K562 (cell line): ENCODE measurements around the gene JADE3. TPM values are rescaled to one million over a fixed set of nuclear protein-coding genes. Genes with fewer than 3 reads are reported as not detected.

ENCODE experiments used
- ATAC-seq: fragments of 200-7000 bp; cut with Tn5 transposase; 3 replicates; pipeline ENCODE4 v1.9.1; 2020; ENCODE audit warnings: moderate library complexity
- BruUV-seq: library from RNA; stranded (reverse); fragments of 400-500 nt; replicated peaks from 2 replicates; lab custom pipeline; 2021; lab: Mats Ljungman, UMichigan
- CTCF ChIA-PET: fragments of 300-600 bp; formaldehyde crosslinking; extraction: SDS; loops from one replicate; lab custom pipeline; 2021; ENCODE audit warnings: low intra/inter-chr PET ratio; lab: Yijun Ruan, JAX
- POLR2A ChIA-PET: fragments of 300-600, 350-650 bp; sonication (Branson Sonifier 250); formaldehyde crosslinking; extraction: SDS; loops from one replicate; lab custom pipeline; 2021; ENCODE audit warnings: antibody characterized with exemption, inconsistent platforms; lab: Yijun Ruan, JAX
- DNase-seq, 4 experiments: peaks; one replicate each; pipeline versions ENCODE4 v3.0.0 to v3.0.0-alpha.2; 2011 to 2018; ENCODE audit warnings: low spot score in 3 of 4, mixed read lengths in 3 of 4; ENCODE audit errors: extremely low read depth in 1 of 4
- FAIRE-seq: peaks from 2 replicates; lab custom pipeline; 2011; peaks lifted over from hg19 to GRCh38; lab: Jason Lieb, UNC
- H2AFZ ChIP-seq: 2 replicates; pipeline ENCODE4 v1.6.0; 2011; ENCODE audit warnings: low read depth, low read length, control low read depth, inconsistent platforms
- H3K27ac ChIP-seq: fragments of 200-600 bp; 3 replicates; pipeline ENCODE4 v1.8.0; 2011; ENCODE audit warnings: low read depth, mild to moderate bottlenecking, control low read depth, inconsistent platforms, low read length, moderate library complexity, mixed read lengths; ENCODE audit errors: extremely low read depth
- H3K27me3 ChIP-seq, 2 experiments: fragments of 300-600 bp in 1 of 2; 2 replicates in 1 of 2; 3 replicates in 1 of 2; pipeline versions ENCODE4 v1.6.0 to v1.8.0; 2011; ENCODE audit warnings: inconsistent platforms in 2 of 2, low read length in 2 of 2, mild to moderate bottlenecking in 1 of 2, mixed read lengths in 1 of 2, moderate library complexity in 1 of 2; ENCODE audit not compliant: control insufficient read depth in 2 of 2, insufficient read depth in 2 of 2
- H3K36me3 ChIP-seq: fragments of 300-600 bp; 3 replicates; pipeline ENCODE4 v1.8.0; 2011; ENCODE audit warnings: mild to moderate bottlenecking, low read length, inconsistent platforms; ENCODE audit not compliant: control insufficient read depth, insufficient read depth
- H3K4me1 ChIP-seq, 2 experiments: fragments of 200-600 bp in 1 of 2; replicated peaks in 1 of 2; 2 replicates in 1 of 2; 3 replicates in 1 of 2; pipeline versions ENCODE4 v1.5.1 to v1.8.0; 2011; ENCODE audit warnings: inconsistent platforms in 2 of 2, low read length in 2 of 2, mild to moderate bottlenecking in 1 of 2, mixed read lengths in 1 of 2, moderate library complexity in 1 of 2; ENCODE audit not compliant: control insufficient read depth in 2 of 2, insufficient read depth in 2 of 2
- H3K4me2 ChIP-seq: 2 replicates; pipeline ENCODE4 v1.6.1; 2011; ENCODE audit warnings: low read length, control low read depth, inconsistent platforms, mixed read lengths; ENCODE audit not compliant: insufficient read depth
- H3K4me3 ChIP-seq: fragments of 200-600 bp; sonication (generic), shearing (Covaris generic); 2 replicates; pipeline ENCODE4 v1.5.1; 2016; ENCODE audit warnings: control low read depth, inconsistent platforms
- H3K79me2 ChIP-seq: fragments of 200-600 bp; 3 replicates; pipeline ENCODE4 v1.8.0; 2011; ENCODE audit warnings: low read length, inconsistent platforms; ENCODE audit not compliant: control insufficient read depth, insufficient read depth
- H3K9ac ChIP-seq, 2 experiments: 2 replicates each; pipeline versions ENCODE4 v1.6.0 to v1.6.1; 2011; ENCODE audit warnings: low read depth in 2 of 2, low read length in 2 of 2, control low read depth in 1 of 2, inconsistent platforms in 1 of 2, mild to moderate bottlenecking in 1 of 2, mixed read lengths in 1 of 2; ENCODE audit not compliant: insufficient read depth in 1 of 2
- H3K9me1 ChIP-seq: one replicate; pipeline ENCODE4 v1.6.0; 2011; ENCODE audit warnings: inconsistent platforms, mild to moderate bottlenecking, low read length, moderate library complexity; ENCODE audit not compliant: control insufficient read depth, insufficient read depth
- H3K9me3 ChIP-seq: replicated peaks from 2 replicates; pipeline ENCODE4 v1.5.1; 2011; ENCODE audit warnings: low read depth, low read length, inconsistent platforms; ENCODE audit not compliant: control insufficient read depth, insufficient read depth
- H4K20me1 ChIP-seq: replicated peaks from 2 replicates; pipeline ENCODE4 v1.6.1; 2011; ENCODE audit warnings: low read length, inconsistent platforms, mixed read lengths; ENCODE audit not compliant: control insufficient read depth, insufficient read depth
- C11orf30 ChIP-seq: fragments of 450-650 bp; IDR thresholded peaks from 2 replicates; pipeline ENCODE4 v1.6.1; 2016; ENCODE audit warnings: low read depth, mild to moderate bottlenecking
- CEBPB ChIP-seq: fragments of 450-650 bp; IDR thresholded peaks from 2 replicates; pipeline ENCODE4 v1.6.1; 2016; ENCODE audit warnings: missing genetic modification characterization, missing compliant biosample characterization
- CEBPG ChIP-seq, 3 experiments: fragments of 200-800 bp in 1 of 3; sonication (Bioruptor generic) in 1 of 3; sonication (generic) in 1 of 3; formaldehyde crosslinking in 1 of 3; IDR thresholded peaks in 2 of 3; conservative IDR thresholded peaks in 1 of 3; 2 replicates each; pipeline versions ENCODE4 v1.6.1 to v1.8.0; 2016 to 2022; ENCODE audit warnings: missing compliant biosample characterization in 2 of 3, missing genetic modification characterization in 2 of 3, mild to moderate bottlenecking in 1 of 3, missing genetic modification reagents in 1 of 3
- E2F5 ChIP-seq: sonication (generic); formaldehyde crosslinking; IDR thresholded peaks from 2 replicates; pipeline ENCODE4 v1.8.0; 2022; ENCODE audit warnings: mild to moderate bottlenecking, missing genetic modification reagents
- GTF2A2 ChIP-seq: IDR thresholded peaks from 2 replicates; pipeline ENCODE4 v1.6.1; 2016; ENCODE audit warnings: mild to moderate bottlenecking, missing genetic modification characterization, missing compliant biosample characterization
- KDM2B ChIP-seq: fragments of 250-450 bp; sonication (Bioruptor Pico); IDR thresholded peaks from 2 replicates; pipeline ENCODE4 v1.8.0; 2021; ENCODE audit warnings: mild to moderate bottlenecking, moderate library complexity
- KDM4B ChIP-seq, 2 experiments: fragments of 450-650 bp in 1 of 2; sonication (generic) in 1 of 2; IDR thresholded peaks; 2 replicates each; pipeline ENCODE4 v1.6.1; 2016 to 2017; ENCODE audit warnings: borderline replicate concordance in 2 of 2, antibody characterized with exemption in 1 of 2, low read depth in 1 of 2, mild to moderate bottlenecking in 1 of 2
- LEF1 ChIP-seq: fragments of 450-650 bp; IDR thresholded peaks from 2 replicates; pipeline ENCODE4 v1.6.1; 2016; ENCODE audit warnings: mild to moderate bottlenecking
- MAZ ChIP-seq, 2 experiments: fragments of 450-650 bp in 1 of 2; sonication (generic) in 1 of 2; formaldehyde crosslinking; IDR thresholded peaks in 1 of 2; conservative IDR thresholded peaks in 1 of 2; 2 replicates each; pipeline versions ENCODE4 v1.4.0 to v1.5.0; 2020; ENCODE audit warnings: mild to moderate bottlenecking in 1 of 2, missing genetic modification reagents in 1 of 2
- MED1 ChIP-seq: sonication (generic); formaldehyde crosslinking; IDR thresholded peaks from 2 replicates; pipeline ENCODE4 v1.8.1; 2023; ENCODE audit warnings: missing genetic modification reagents, borderline replicate concordance
- U2AF2 ChIP-seq: fragments of 200-400 bp; formaldehyde crosslinking; optimal IDR thresholded peaks from 2 replicates; pipeline ENCODE3; 2017; ENCODE audit warnings: low read depth, mild to moderate bottlenecking, low read length
- XRCC4 ChIP-seq: IDR thresholded peaks from one replicate; pipeline ENCODE4 v1.6.1; 2011; ENCODE audit not compliant: insufficient read depth, insufficient read length; ENCODE audit errors: extremely low read depth
- YBX1 ChIP-seq: fragments of 450-650 bp; IDR thresholded peaks from 2 replicates; pipeline ENCODE4 v1.7.1; 2016; ENCODE audit warnings: mild to moderate bottlenecking
- ZNF507 ChIP-seq: conservative IDR thresholded peaks from 2 replicates; pipeline ENCODE4 v1.6.1; 2017; ENCODE audit warnings: missing genetic modification characterization, missing compliant biosample characterization
- ZNF699 ChIP-seq: fragments of 250-450 bp; sonication (Bioruptor Pico); IDR thresholded peaks from 2 replicates; pipeline ENCODE4 v1.8.0; 2021; ENCODE audit warnings: mild to moderate bottlenecking, moderate library complexity; ENCODE audit not compliant: insufficient replicate concordance
- WGBS: fragments of 100-300 bp; shearing (Covaris generic); methylation state at CpG from one replicate; pipeline ENCODE4 v1.1.6; 2016; ENCODE audit warnings: low coverage, mixed read lengths; ENCODE audit not compliant: insufficient coverage; ENCODE audit errors: missing lambda C conversion rate; 5-methylcytosine and 5-hydroxymethylcytosine counted together
- in situ Hi-C: fragments of 300-500 bp; cut with MboI; formaldehyde crosslinking; loops from 4 replicates; pipeline ENCODE4 v1.15.0; 2018; ENCODE audit warnings: inconsistent platforms, mixed read lengths
- intact Hi-C: fragments of 100-400 bp; cut with micrococcal nuclease; formaldehyde crosslinking; loops from 2 replicates; pipeline ENCODE4 v1.14.2; 2022
- polyA plus RNA-seq, 8 experiments: library from polyadenylated mRNA; depleted of rRNA in 4 of 8; stranded (reverse) in 5 of 8; unstranded in 3 of 8; fragments of >200 nt; fragmentation: Nextera tagmentation in 2 of 8; fragmentation: Illumina TruSeq in 1 of 8; extraction: Ambion mirVana in 2 of 8; extraction: Trizol in 1 of 8; gene quantifications; 2 replicates each; pipeline versions ENCODE4 v1.2.1 to v1.2.3, GENCODE V29; 2011 to 2014; ENCODE audit warnings: inconsistent platforms in 1 of 8, missing spikeins in 1 of 8
- total RNA-seq, 7 experiments: library from RNA; depleted of rRNA in 6 of 7; stranded (reverse); fragments of >200 nt in 6 of 7; fragmentation: Illumina TruSeq in 2 of 7; extraction: Trizol in 2 of 7; gene quantifications; 2 replicates each; pipeline versions ENCODE4 v1.2.1 to v1.2.3, GENCODE V29; 2011 to 2021; ENCODE audit warnings: low replicate concordance in 1 of 7

Gene JADE3
- total and polyA plus RNA-seq, 9 of the 15 experiments (the other 6 are each of a cell fraction or from before 2014, with no cell fraction given): 2.6 to 10.0 (median 7.0) TPM

- Histone ChIP-seq H3K9me1 (no peaks in the 10 kb centered on the region), H3K27ac (no peak overlapping the region)
- intact Hi-C loops: loop anchor here (1.0 kb wide), 1 partner anchor 65 kb away; no protein-coding TSS in a partner anchor
Observed at GRCh38 chrX:46913667-46914066, 1.4 kb downstream of the JADE3 start.

GRCh38 chrX:46916273-46916672 is 4.1 kb downstream of the JADE3 start:
- ChIA-PET CTCF (no interaction called here), POLR2A (no interaction called here)
- Histone ChIP-seq H3K27me3 (no peaks in the 10 kb centered on the region; a peak in 2 of 5 replicates), H3K9me3 (0 out of 2 replicates have a peak, but pooled peaks cover 2% of the 10 kb centered on the region), H3K9ac (no peak overlapping the region), H3K4me1 (peaks cover 0 to 9% of the 10 kb centered on the region in 2 experiments; a peak in 2 of 5 replicates), H3K4me3 (no peak overlapping the region), H4K20me1 (no peaks in the 10 kb centered on the region), H3K4me2 (no peak overlapping the region), H3K27ac (no peak overlapping the region), H3K79me2 (peaks cover 32% of the 10 kb centered on the region), H3K36me3 (no peaks in the 10 kb centered on the region), H2AFZ (no peak overlapping the region), H3K9me1 (no peaks in the 10 kb centered on the region)
- intact Hi-C loops: no loop called here
- in situ Hi-C loops: no loop called here
- FAIRE-seq: no peak
- DNase-seq: no peak
- ATAC-seq: no peak
- WGBS: 0% methylated on average over 2 of the region's 2 CpGs
- BruUV-seq: no TSS peak
- TF ChIP-seq GTF2A2 (tag) (no peak), U2AF2 (no peak), KDM2B (no peak), E2F5 (CRISPR knock-in tag) (no peak), XRCC4 (no peak), C11orf30 (no peak), ZNF507 (tag) (no peak)

More at GRCh38 chrX:46913667-46914066, 1.4 kb downstream of the JADE3 start:
- H3K9me3 ChIP-seq: no peaks in the 10 kb centered on the region
- H2AFZ ChIP-seq: no peak overlapping the region
- peak overlapping the region; percentile 62; the same call in 1 of the 2 replicates for H3K4me2 ChIP-seq
- H3K79me2 ChIP-seq: peaks cover 32% of the 10 kb centered on the region
- BruUV-seq: TSS peak; percentile 55
- CTCF ChIA-PET: no interaction called here
- H3K27me3 ChIP-seq: no peaks in the 10 kb centered on the region; a peak in 2 of 5 replicates
- 0% methylated on average over 5 of the region's 14 CpGs for WGBS
- POLR2A ChIA-PET: interaction anchor here (1.9 kb wide), 1 partner anchor 15 kb away, joined by 5 read pairs; no protein-coding TSS in a partner anchor
- DNase-seq (peak in 1 of 4 experiments; percentile 22), ATAC-seq (no peak), FAIRE-seq (no peak)
- peak overlapping the region; percentile 49 to 79; a peak in 2 of 4 replicates for H3K9ac ChIP-seq
- in situ Hi-C loops: no loop called here
- no peaks in the 10 kb centered on the region for H4K20me1 ChIP-seq
- TF ChIP-seq CEBPB: peak; percentile 83
- TF ChIP-seq MAZ (CRISPR knock-in tag; conservative IDR thresholded peaks at IDR 0.05 in 1 of 2, IDR thresholded peaks at IDR 0.05 in 1 of 2): no peak
- no peak for TF ChIP-seq LEF1
- no peak for TF ChIP-seq ZNF699
- TF ChIP-seq YBX1: no peak
- TF ChIP-seq CEBPG (CRISPR knock-in tag; IDR thresholded peaks at IDR 0.05): no peak
- peak in 1 of 2 experiments; percentile 15; a peak in 1 of 4 replicates for TF ChIP-seq CEBPG (tag; conservative IDR thresholded peaks at IDR 0.05 in 1 of 2, IDR thresholded peaks at IDR 0.05 in 1 of 2)
- no peak for TF ChIP-seq KDM4B (IDR thresholded peaks at IDR 0.05; ENCODE audit: borderline replicate concordance in 2 of 2, low read depth in 1 of 2)
- no peak for TF ChIP-seq MED1
- H3K4me1 ChIP-seq: peaks cover 0 to 9% of the 10 kb centered on the region in 2 experiments; a peak in 2 of 5 replicates
- peak overlapping the region; percentile 50 for H3K4me3 ChIP-seq
- H3K36me3 ChIP-seq: no peaks in the 10 kb centered on the region
